Astrocyte (in vitro differentiated cells and primary cell): ENCODE measurements around the gene HSCB. TPM values are rescaled to one million over a fixed set of nuclear protein-coding genes. Genes with fewer than 3 reads are reported as not detected.
"Not testable (repeated sequence)": the region's sequence is repeated elsewhere in the genome, so short reads cannot be mapped to it uniquely, and the experiment has no call there.

ENCODE experiments used
- DNase-seq: peaks from one replicate; pipeline ENCODE4 v3.0.0-alpha.2; 2010; ENCODE audit warnings: low read depth
- FAIRE-seq: peaks from 2 replicates; lab custom pipeline; 2011; peaks lifted over from hg19 to GRCh38; lab: Jason Lieb, UNC
- H2AFZ ChIP-seq: 2 replicates; pipeline ENCODE4 v1.6.0; 2012; ENCODE audit warnings: low read depth, low read length, inconsistent platforms
- H3K27ac ChIP-seq: 2 replicates; pipeline ENCODE4 v1.5.1; 2011; ENCODE audit warnings: low read depth, low read length, inconsistent platforms
- H3K27me3 ChIP-seq: 2 replicates; pipeline ENCODE4 v1.6.0; 2011; ENCODE audit warnings: low read length, inconsistent platforms; ENCODE audit not compliant: insufficient read depth
- H3K36me3 ChIP-seq: 2 replicates; pipeline ENCODE4 v1.5.1; 2011; ENCODE audit warnings: low read length, inconsistent platforms; ENCODE audit not compliant: insufficient read depth
- H3K4me1 ChIP-seq: 2 replicates; pipeline ENCODE4 v1.5.1; 2011; ENCODE audit warnings: low read length, inconsistent platforms; ENCODE audit not compliant: insufficient read depth
- H3K4me2 ChIP-seq: 2 replicates; pipeline ENCODE4 v1.6.0; 2012; ENCODE audit warnings: low read length, inconsistent platforms
- H3K4me3 ChIP-seq: 2 replicates; pipeline ENCODE4 v1.5.1; 2011; ENCODE audit warnings: low read depth, mild to moderate bottlenecking, low read length, inconsistent platforms; ENCODE audit not compliant: insufficient read depth
- H3K79me2 ChIP-seq: 2 replicates; pipeline ENCODE4 v1.6.0; 2012; ENCODE audit warnings: mild to moderate bottlenecking, low read length, inconsistent platforms; ENCODE audit not compliant: insufficient read depth
- H3K9ac ChIP-seq: 2 replicates; pipeline ENCODE4 v1.6.0; 2012; ENCODE audit warnings: mild to moderate bottlenecking, low read length, inconsistent platforms
- H3K9me3 ChIP-seq: 2 replicates; pipeline ENCODE4 v1.5.1; 2012; ENCODE audit warnings: low read depth, mild to moderate bottlenecking, low read length, inconsistent platforms; ENCODE audit not compliant: insufficient read depth
- H4K20me1 ChIP-seq: 2 replicates; pipeline ENCODE4 v1.6.0; 2012; ENCODE audit warnings: low read length, inconsistent platforms; ENCODE audit not compliant: insufficient read depth
- H3K27ac Mint-ChIP-seq: one replicate; pipeline ENCODE4 v1.8.0; 2021; ENCODE audit warnings: mild to moderate bottlenecking, mixed read lengths; ENCODE audit not compliant: unreplicated experiment
- H3K27me3 Mint-ChIP-seq: one replicate; pipeline ENCODE4 v1.8.0; 2021; ENCODE audit warnings: low read depth, mixed read lengths; ENCODE audit not compliant: unreplicated experiment
- H3K36me3 Mint-ChIP-seq: one replicate; pipeline ENCODE4 v1.8.0; 2021; ENCODE audit warnings: low read depth, mixed read lengths; ENCODE audit not compliant: unreplicated experiment
- H3K4me1 Mint-ChIP-seq: one replicate; pipeline ENCODE4 v1.8.0; 2021; ENCODE audit warnings: low read depth, mixed read lengths; ENCODE audit not compliant: unreplicated experiment
- H3K4me3 Mint-ChIP-seq: one replicate; pipeline ENCODE4 v1.8.0; 2021; ENCODE audit warnings: mild to moderate bottlenecking, moderate library complexity, mixed read lengths; ENCODE audit not compliant: unreplicated experiment
- H3K9me3 Mint-ChIP-seq: one replicate; pipeline ENCODE4 v1.8.0; 2021; ENCODE audit warnings: mild to moderate bottlenecking, mixed read lengths; ENCODE audit not compliant: unreplicated experiment
- CTCF ChIP-seq: IDR thresholded peaks from 2 replicates; pipeline ENCODE4 v1.5.1; 2011; ENCODE audit warnings: low read depth, mild to moderate bottlenecking, inconsistent platforms, low read length, moderate library complexity; ENCODE audit not compliant: insufficient read depth
- EZH2 ChIP-seq: IDR thresholded peaks from 2 replicates; pipeline ENCODE4 v1.6.1; 2012; ENCODE audit warnings: mild to moderate bottlenecking, low read length, inconsistent platforms; ENCODE audit not compliant: insufficient read depth
- total RNA-seq: library from RNA; stranded (reverse); gene quantifications from 2 replicates; pipeline ENCODE4 v1.2.1, GENCODE V29; 2021

HSCB gene
- total RNA-seq, 1 donor from 2014 or later, result 10.7 TPM

DNA sequence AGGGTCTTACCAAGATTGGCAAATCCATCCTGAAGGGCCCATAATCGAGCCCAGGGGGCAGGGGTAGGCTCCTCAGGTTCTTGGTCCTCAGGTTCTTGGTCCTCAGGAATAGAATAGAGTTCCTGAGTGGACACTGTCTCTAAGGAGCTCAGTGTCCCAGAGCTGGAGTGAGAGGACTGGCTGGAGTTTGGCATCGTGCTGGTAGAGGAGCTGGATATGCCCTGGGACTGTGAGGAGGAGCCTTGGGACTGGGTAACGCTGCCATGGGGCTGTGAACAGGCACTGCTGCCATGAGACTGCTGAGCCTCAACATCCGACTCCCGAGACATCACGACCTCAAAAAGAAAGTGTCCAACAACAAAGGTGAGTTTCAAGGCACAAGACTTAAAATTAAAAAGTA is 7.4 kb upstream of the HSCB start:
- Mint-ChIP-seq H3K9me3 (no peaks in the 10 kb centered on the region), H3K27me3 (no peaks in the 10 kb centered on the region), H3K4me3 (no peak overlapping the region), H3K36me3 (peaks cover 2% of the 10 kb centered on the region), H3K27ac (no peak overlapping the region), H3K4me1 (no peaks in the 10 kb centered on the region)
- Histone ChIP-seq H3K27me3 (no peaks in the 10 kb centered on the region), H3K9me3 (no peaks in the 10 kb centered on the region), H3K9ac (no peak overlapping the region), H3K4me3 (no peak overlapping the region), H2AFZ (no peak overlapping the region), H3K79me2 (no peaks in the 10 kb centered on the region), H4K20me1 (no peaks in the 10 kb centered on the region), H3K4me1 (no peaks in the 10 kb centered on the region), H3K4me2 (no peak overlapping the region), H3K27ac (no peak overlapping the region), H3K36me3 (no peaks in the 10 kb centered on the region)
- TF ChIP-seq CTCF, result no peak
- no peak for TF ChIP-seq EZH2
- no peak for FAIRE-seq
- DNase-seq, result no peak

GRCh38 chr22:28736301-28737155 is 5.3 kb upstream of the HSCB start:
- Histone ChIP-seq H3K4me3 (no peak overlapping the region), H3K9ac (no peak overlapping the region), H4K20me1 (no peaks in the 10 kb centered on the region), H2AFZ (no peak overlapping the region), H3K4me2 (no peak overlapping the region), H3K9me3 (no peaks in the 10 kb centered on the region), H3K27ac (no peak overlapping the region), H3K36me3 (no peaks in the 10 kb centered on the region), H3K27me3 (no peaks in the 10 kb centered on the region), H3K79me2 (no peaks in the 10 kb centered on the region), H3K4me1 (no peaks in the 10 kb centered on the region)
- DNase-seq, result no peak
- TF ChIP-seq EZH2, result no peak
- TF ChIP-seq CTCF, result no peak
- Mint-ChIP-seq H3K4me1 (no peaks in the 10 kb centered on the region), H3K27ac (no peak overlapping the region), H3K27me3 (no peaks in the 10 kb centered on the region), H3K36me3 (peaks cover 2% of the 10 kb centered on the region), H3K9me3 (no peaks in the 10 kb centered on the region), H3K4me3 (no peak overlapping the region)
- no peak for FAIRE-seq

GRCh38 chr22:28737701-28738100 is 4.1 kb upstream of the HSCB start:
- Histone ChIP-seq H4K20me1 (no peaks in the 10 kb centered on the region), H3K36me3 (no peaks in the 10 kb centered on the region), H3K4me3 (no peak overlapping the region), H3K79me2 (peaks cover 3% of the 10 kb centered on the region), H3K27ac (no peak overlapping the region), H3K9ac (no peak overlapping the region), H3K27me3 (no peaks in the 10 kb centered on the region), H3K4me2 (no peak overlapping the region), H3K4me1 (peaks cover 2% of the 10 kb centered on the region), H3K9me3 (no peaks in the 10 kb centered on the region), H2AFZ (no peak overlapping the region)
- Mint-ChIP-seq H3K9me3 (no peaks in the 10 kb centered on the region), H3K27me3 (no peaks in the 10 kb centered on the region), H3K4me1 (peaks cover 2% of the 10 kb centered on the region), H3K4me3 (no peak overlapping the region), H3K27ac (no peak overlapping the region), H3K36me3 (peaks cover 2% of the 10 kb centered on the region)
- DNase-seq (no peak), FAIRE-seq (no peak)
- no peak for TF ChIP-seq EZH2
- TF ChIP-seq CTCF, result no peak

GRCh38 chr22:28738876-28739275 is 3.0 kb upstream of the HSCB start:
- not testable (repeated sequence) for H3K27ac ChIP-seq, H4K20me1 ChIP-seq, H3K4me3 Mint-ChIP-seq, H3K36me3 Mint-ChIP-seq, FAIRE-seq, H3K9me3 Mint-ChIP-seq, H3K36me3 ChIP-seq, H3K4me1 ChIP-seq, H3K9ac ChIP-seq, DNase-seq, H3K4me2 ChIP-seq, H3K4me3 ChIP-seq, H3K9me3 ChIP-seq, H3K27ac Mint-ChIP-seq, H3K4me1 Mint-ChIP-seq, H2AFZ ChIP-seq, H3K27me3 Mint-ChIP-seq, H3K27me3 ChIP-seq
- peaks cover 14% of the 10 kb centered on the region for H3K79me2 ChIP-seq
